ENCODE measurements around the gene CATSPERZ. TPM values are rescaled to one million over a fixed set of nuclear protein-coding genes. Genes with fewer than 3 reads are reported as not detected.

The CATSPERZ gene
- total and polyA plus RNA-seq, 2 donors (not counting 3 experiments of a cell fraction or from before 2014, with no cell fraction given): 0.11 TPM; not detected in 1

DNA sequence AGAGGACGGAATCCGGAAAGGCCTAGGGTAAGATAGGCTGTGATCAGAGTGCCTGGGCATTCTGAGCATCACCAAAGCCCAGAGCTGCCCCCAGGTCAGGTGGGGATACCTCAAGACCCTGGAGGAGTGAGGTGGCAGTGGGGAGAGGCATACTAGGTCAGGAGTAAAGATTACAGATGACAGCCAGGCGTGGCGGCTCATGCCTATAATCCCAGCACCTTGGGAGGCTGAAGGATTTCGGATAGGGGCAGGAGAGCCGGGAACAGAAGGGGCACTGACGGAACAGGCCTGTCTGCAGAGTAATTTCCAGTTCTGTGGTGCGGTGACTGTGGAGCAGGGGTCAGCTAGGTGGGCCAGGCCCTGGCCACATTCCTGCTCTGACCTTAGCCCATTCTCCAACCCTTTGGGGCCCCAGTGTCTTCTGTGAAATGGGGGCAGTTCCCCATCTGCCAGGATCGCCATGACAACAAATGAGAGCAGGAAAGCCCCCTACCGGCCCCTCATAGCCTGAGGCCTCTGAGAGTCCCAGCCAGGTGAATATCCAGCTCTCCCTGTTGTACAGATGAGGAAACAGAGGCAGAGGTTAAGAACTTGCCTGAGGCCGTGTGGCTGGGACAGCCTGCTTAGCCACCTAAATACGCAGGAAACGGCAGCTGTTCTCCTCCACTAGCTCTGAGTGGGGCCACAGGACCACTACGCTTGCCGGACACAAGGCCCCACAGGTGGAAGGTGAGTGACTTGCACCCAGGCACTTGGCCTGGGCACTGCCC, 24.9 kb upstream of the CATSPERZ start:
- intact Hi-C loops (cut with micrococcal nuclease): no loop called here
- H3K36me3 ChIP-seq (ENCODE audit: control insufficient read depth in 2 of 2, extremely low read depth in 1 of 2, insufficient read depth in 2 of 2, low read length in 2 of 2): peaks cover 2 to 16% of the 10 kb centered on the region in 2 experiments
- no peaks in the 10 kb centered on the region for H4K20me1 ChIP-seq (replicated peaks; ENCODE audit: control insufficient read depth, extremely low read depth, insufficient read depth, low read length)
- FAIRE-seq (no peak), DNase-seq (ENCODE audit: low read depth, low spot score) (no peak)
- H3K79me2 ChIP-seq (ENCODE audit: control insufficient read depth, insufficient read depth, low read length): no peaks in the 10 kb centered on the region
- dilution Hi-C loops (cut with MboI; ENCODE audit: extremely low pct_ligation_motif_present, low sequenced_read_pairs): no loop called here
- peaks cover 4% of the 10 kb centered on the region for H3K4me1 ChIP-seq (ENCODE audit: control insufficient read depth, extremely low read depth, insufficient read depth, low read length)
- TF ChIP-seq FOS (IDR thresholded peaks at IDR 0.05; ENCODE audit: borderline replicate concordance, insufficient read depth, low read length) (no peak), GATA2 (IDR thresholded peaks at IDR 0.05; ENCODE audit: insufficient read depth, insufficient read length, low read depth, low read length) (no peak), JUN (IDR thresholded peaks at IDR 0.05; ENCODE audit: borderline replicate concordance, insufficient read depth, insufficient read length, low read depth) (no peak), EZH2 (IDR thresholded peaks at IDR 0.05; ENCODE audit: borderline replicate concordance, low read depth, low read length, severe bottlenecking) (no peak), POLR2A (IDR thresholded peaks at IDR 0.05; ENCODE audit: low read depth, low read length) (no peak), POLR2AphosphoS5 (IDR thresholded peaks at IDR 0.05; ENCODE audit: insufficient read depth, low read depth, low read length) (no peak)
- TF ChIP-seq, protein P1, sequence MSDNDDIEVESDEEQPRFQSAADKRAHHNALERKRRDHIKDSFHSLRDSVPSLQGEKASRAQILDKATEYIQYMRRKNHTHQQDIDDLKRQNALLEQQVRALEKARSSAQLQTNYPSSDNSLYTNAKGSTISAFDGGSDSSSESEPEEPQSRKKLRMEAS (IDR thresholded peaks at IDR 0.05; ENCODE audit: insufficient read depth, insufficient read length): no peak
- ChIA-PET CTCF (interaction anchor here (1.3 to 4.4 kb wide), 2 partner anchors 26 to 80 kb away, joined by 3 to 20 read pairs; partner anchors contain the start of gene CATSPERZ), POLR2A (no interaction called here)
- no peak overlapping the region for H3K4me3 ChIP-seq (replicated peaks in 1 of 3; ENCODE audit: insufficient read depth in 1 of 3, low read depth in 1 of 3, low read length in 3 of 3)
- H3K4me2 ChIP-seq (ENCODE audit: insufficient read depth, low read length): no peak overlapping the region
- H3K9ac ChIP-seq (replicated peaks; ENCODE audit: extremely low read depth, insufficient read depth, low read length): no peak overlapping the region
- no peak overlapping the region for H2AFZ ChIP-seq (ENCODE audit: low read depth, low read length)
- no peaks in the 10 kb centered on the region for H3K9me3 ChIP-seq (replicated peaks; ENCODE audit: control insufficient read depth, insufficient read depth, low read length)
- H3K27ac ChIP-seq (ENCODE audit: insufficient read depth, low read depth, low read length): no peak overlapping the region
- no TSS peak for BruUV-seq (replicated peaks)
- H3K27me3 ChIP-seq (ENCODE audit: control insufficient read depth in 2 of 2, insufficient read depth in 2 of 2, low read length in 2 of 2): no peaks in the 10 kb centered on the region
- H3K9me1 ChIP-seq (replicated peaks; ENCODE audit: control insufficient read depth, extremely low read depth, insufficient read depth, low read length): no peaks in the 10 kb centered on the region

Measured in endothelial cell of umbilical vein (primary cell).